ENCODE data around the gene DMRT1. TPM values are rescaled to one million over a fixed set of nuclear protein-coding genes. Genes with fewer than 3 reads are reported as not detected.

DMRT1 gene
- total RNA-seq, 1 experiment from 2014 or later: not detected

GRCh38 chr9:801399-802071, 40.0 kb upstream of the DMRT1 start:
- DNase-seq (ENCODE audit: low spot score) (no peak), ATAC-seq (no peak)
- H3K4me1 Mint-ChIP-seq: peaks cover 7% of the 10 kb centered on the region
- TF ChIP-seq IRF1 (CRISPR knock-in tag; IDR thresholded peaks at IDR 0.05) (no peak), USF1 (CRISPR knock-in tag; IDR thresholded peaks at IDR 0.05) (no peak), GRHL2 (CRISPR knock-in tag; IDR thresholded peaks at IDR 0.05; ENCODE audit: insufficient replicate concordance, severe bottlenecking) (no peak), MXD4 (CRISPR knock-in tag; IDR thresholded peaks at IDR 0.05; ENCODE audit: borderline replicate concordance) (no peak), ZBTB43 (CRISPR knock-in tag; IDR thresholded peaks at IDR 0.05) (no peak), ZNF232 (CRISPR knock-in tag; IDR thresholded peaks at IDR 0.05) (no peak), ARID4B (CRISPR knock-in tag; IDR thresholded peaks at IDR 0.05; ENCODE audit: borderline replicate concordance) (no peak), MLX (CRISPR knock-in tag; IDR thresholded peaks at IDR 0.05) (no peak)
- H3K36me3 Mint-ChIP-seq: no peaks in the 10 kb centered on the region
- no peak overlapping the region for H3K27ac Mint-ChIP-seq
- H3K9me3 Mint-ChIP-seq: no peaks in the 10 kb centered on the region
- H3K4me3 Mint-ChIP-seq: no peak overlapping the region
- POLR2A ChIA-PET: interaction anchor here (0.6 kb wide), 1 partner anchor 12 kb away, joined by 5 read pairs; no protein-coding TSS in a partner anchor
- H3K27me3 Mint-ChIP-seq (ENCODE audit: low read depth): no peaks in the 10 kb centered on the region
- CTCF ChIA-PET: interaction anchor here (1.3 to 1.5 kb wide), 2 partner anchors 37 to 208 kb away, joined by 4 read pairs; no protein-coding TSS in a partner anchor

- Mint-ChIP-seq H3K4me3 (no peak overlapping the region), H3K36me3 (no peaks in the 10 kb centered on the region), H3K9me3 (no peaks in the 10 kb centered on the region), H3K27me3 (ENCODE audit: low read depth) (no peaks in the 10 kb centered on the region), H3K27ac (no peak overlapping the region), H3K4me1 (peaks cover 7% of the 10 kb centered on the region)
- no peak for DNase-seq (ENCODE audit: low spot score)
- no peak for ATAC-seq
- ChIA-PET POLR2A (no interaction called here), CTCF (interaction anchor here (0.7 to 1.2 kb wide), 2 partner anchors 12 to 124 kb away, joined by 3 read pairs; no protein-coding TSS in a partner anchor)
- no peak for TF ChIP-seq IRF2 (CRISPR knock-in tag; IDR thresholded peaks at IDR 0.05; ENCODE audit: borderline replicate concordance, low read depth)
- TF ChIP-seq USF2 (CRISPR knock-in tag; IDR thresholded peaks at IDR 0.05): no peak
- TF ChIP-seq RORB (CRISPR knock-in tag; IDR thresholded peaks at IDR 0.05): no peak
- no peak for TF ChIP-seq JUN (CRISPR knock-in tag; IDR thresholded peaks at IDR 0.05)
- TF ChIP-seq CREB1 (CRISPR knock-in tag; IDR thresholded peaks at IDR 0.05): no peak
- TF ChIP-seq IRF1 (CRISPR knock-in tag; IDR thresholded peaks at IDR 0.05): no peak
- no peak for TF ChIP-seq MYBL2 (CRISPR knock-in tag; IDR thresholded peaks at IDR 0.05)
- TF ChIP-seq ATF6 (CRISPR knock-in tag; IDR thresholded peaks at IDR 0.05): no peak
- TF ChIP-seq ETV6 (CRISPR knock-in tag; IDR thresholded peaks at IDR 0.05): no peak
- TF ChIP-seq TEAD1 (CRISPR knock-in tag; IDR thresholded peaks at IDR 0.05): no peak
- no peak for TF ChIP-seq SOX15 (CRISPR knock-in tag; IDR thresholded peaks at IDR 0.05)
- no peak for TF ChIP-seq MAX (CRISPR knock-in tag; IDR thresholded peaks at IDR 0.05)
- TF ChIP-seq FOXJ3 (CRISPR knock-in tag; IDR thresholded peaks at IDR 0.05; ENCODE audit: borderline replicate concordance): no peak
These were observed 37.5 kb upstream of the DMRT1 start for GRCh38 chr9:804026-804425.
